Keratinocyte (primary cell): ENCODE measurements around the gene PLB1. TPM values are rescaled to one million over a fixed set of nuclear protein-coding genes. Genes with fewer than 3 reads are reported as not detected.

Experiments used
- DNase-seq: peaks from one replicate; pipeline ENCODE4 v3.0.0-alpha.2; 2011; ENCODE audit warnings: low read depth, missing footprints, low spot score
- FAIRE-seq: peaks from 2 replicates; lab custom pipeline; 2011; peaks lifted over from hg19 to GRCh38; lab: Jason Lieb, UNC
- H2AFZ ChIP-seq: 2 replicates; pipeline ENCODE4 v1.6.0; 2012; ENCODE audit warnings: low read length, control low read depth, inconsistent platforms; ENCODE audit not compliant: control insufficient read depth
- H3K27ac ChIP-seq: 2 replicates; pipeline ENCODE4 v1.5.1; 2011; ENCODE audit warnings: low read length; ENCODE audit not compliant: control insufficient read depth, insufficient read depth
- H3K27me3 ChIP-seq: 3 replicates; pipeline ENCODE4 v1.6.0; 2011; ENCODE audit warnings: low read length; ENCODE audit not compliant: control insufficient read depth, insufficient read depth; ENCODE audit errors: extremely low read depth
- H3K36me3 ChIP-seq, 2 experiments: 2 replicates in 1 of 2; 3 replicates in 1 of 2; pipeline ENCODE4 v1.5.1; 2011; ENCODE audit warnings: low read length in 2 of 2, mild to moderate bottlenecking in 1 of 2; ENCODE audit not compliant: control insufficient read depth in 2 of 2, insufficient read depth in 2 of 2; ENCODE audit errors: extremely low read depth in 1 of 2
- H3K4me1 ChIP-seq: 3 replicates; pipeline ENCODE4 v1.5.1; 2011; ENCODE audit warnings: low read length; ENCODE audit not compliant: control insufficient read depth, insufficient read depth; ENCODE audit errors: extremely low read depth
- H3K4me2 ChIP-seq: 3 replicates; pipeline ENCODE4 v1.6.0; 2011; ENCODE audit warnings: low read depth, low read length; ENCODE audit not compliant: control insufficient read depth, insufficient read depth; ENCODE audit errors: extremely low read depth
- H3K4me3 ChIP-seq, 3 experiments: fragments of 200-600 bp in 1 of 3; sonication (generic) in 1 of 3; 2 replicates in 2 of 3; 3 replicates in 1 of 3; pipeline ENCODE4 v1.5.1; 2011 to 2016; ENCODE audit warnings: low read length in 3 of 3, mild to moderate bottlenecking in 3 of 3, control low read depth in 2 of 3, inconsistent platforms in 1 of 3, low read depth in 1 of 3, mixed read lengths in 1 of 3, mixed run types in 1 of 3, moderate library complexity in 1 of 3; ENCODE audit not compliant: control insufficient read depth in 2 of 3, insufficient read depth in 2 of 3; ENCODE audit errors: extremely low read depth in 1 of 3
- H3K79me2 ChIP-seq: 2 replicates; pipeline ENCODE4 v1.6.0; 2012; ENCODE audit warnings: low read length; ENCODE audit not compliant: control insufficient read depth, insufficient read depth
- H3K9ac ChIP-seq: 3 replicates; pipeline ENCODE4 v1.6.0; 2011; ENCODE audit warnings: low read length; ENCODE audit not compliant: control insufficient read depth, insufficient read depth; ENCODE audit errors: extremely low read depth
- H3K9me1 ChIP-seq: 3 replicates; pipeline ENCODE4 v1.6.0; 2011; ENCODE audit warnings: low read length; ENCODE audit not compliant: control insufficient read depth, insufficient read depth; ENCODE audit errors: extremely low read depth
- H3K9me3 ChIP-seq: 2 replicates; pipeline ENCODE4 v1.5.1; 2012; ENCODE audit warnings: low read depth, low read length; ENCODE audit not compliant: control insufficient read depth
- H4K20me1 ChIP-seq: 3 replicates; pipeline ENCODE4 v1.6.0; 2011; ENCODE audit warnings: low read length; ENCODE audit not compliant: control insufficient read depth, insufficient read depth; ENCODE audit errors: extremely low read depth
- CTCF ChIP-seq, 3 experiments: IDR thresholded peaks in 1 of 3; conservative IDR thresholded peaks in 1 of 3; optimal IDR thresholded peaks in 1 of 3; 2 replicates in 2 of 3; 3 replicates in 1 of 3; pipeline versions ENCODE3 to v1.5.1; 2011; ENCODE audit warnings: low read length in 3 of 3, mild to moderate bottlenecking in 3 of 3, moderate library complexity in 2 of 3, control low read depth in 1 of 3, inconsistent platforms in 1 of 3; ENCODE audit not compliant: insufficient read depth in 2 of 3; ENCODE audit errors: extremely low read depth in 1 of 3
- EZH2 ChIP-seq: IDR thresholded peaks from one replicate; pipeline ENCODE4 v1.6.1; 2012; ENCODE audit warnings: inconsistent platforms, mild to moderate bottlenecking, low read length, moderate library complexity
- dilution Hi-C: fragments of 300-500 bp; cut with MboI; formaldehyde crosslinking; loops from one replicate; pipeline ENCODE4 v1.7.0; 2020; ENCODE audit warnings: low sequenced_read_pairs; ENCODE audit not compliant: extremely low pct_ligation_motif_present
- polyA plus RNA-seq, 5 experiments: library from polyadenylated mRNA; depleted of rRNA in 3 of 5; stranded (reverse) in 3 of 5; stranded (forward) in 1 of 5; unstranded in 1 of 5; fragments of >200 nt; gene quantifications; 1 replicate in 1 of 5; 2 replicates in 3 of 5; 3 replicates in 1 of 5; pipeline versions ENCODE4 v1.2.1 to v1.2.3, GENCODE V29; 2011 to 2012; ENCODE audit warnings: missing spikeins in 2 of 5, low read depth in 1 of 5, low replicate concordance in 1 of 5

The PLB1 gene
- polyA plus RNA-seq, 1 donor (not counting 4 experiments of a cell fraction or from before 2014, with no cell fraction given): 6.7 TPM

GRCh38 chr2:28630341-28630740, 134.5 kb downstream of the PLB1 start:
- Histone ChIP-seq H2AFZ (no peak overlapping the region), H3K9me3 (no peaks in the 10 kb centered on the region), H3K4me3 (no peak overlapping the region), H3K36me3 (no peaks in the 10 kb centered on the region), H3K9ac (no peak overlapping the region), H3K27me3 (no peaks in the 10 kb centered on the region), H3K79me2 (no peaks in the 10 kb centered on the region), H4K20me1 (no peaks in the 10 kb centered on the region), H3K27ac (no peak overlapping the region), H3K4me2 (no peak overlapping the region), H3K4me1 (peaks cover 15% of the 10 kb centered on the region), H3K9me1 (no peaks in the 10 kb centered on the region)
- no peak for FAIRE-seq
- no peak for TF ChIP-seq CTCF (optimal IDR thresholded peaks at IDR 0.05 in 1 of 3, IDR thresholded peaks at IDR 0.05 in 1 of 3, conservative IDR thresholded peaks at IDR 0.05 in 1 of 3; ENCODE audit: extremely low read depth in 1 of 3, insufficient read depth in 2 of 3, low read length in 3 of 3)
- TF ChIP-seq EZH2: no peak
- dilution Hi-C loops: no loop called here
- no peak for DNase-seq

GRCh38 chr2:28631514-28632206, 135.8 kb downstream of the PLB1 start:
- FAIRE-seq: no peak
- Histone ChIP-seq H3K36me3 (no peaks in the 10 kb centered on the region), H3K79me2 (no peaks in the 10 kb centered on the region), H3K27ac (no peak overlapping the region), H3K27me3 (no peaks in the 10 kb centered on the region), H3K9ac (no peak overlapping the region), H3K9me1 (no peaks in the 10 kb centered on the region), H3K4me3 (no peak overlapping the region), H2AFZ (no peak overlapping the region), H3K9me3 (no peaks in the 10 kb centered on the region), H4K20me1 (no peaks in the 10 kb centered on the region), H3K4me1 (peaks cover 13% of the 10 kb centered on the region), H3K4me2 (no peak overlapping the region)
- TF ChIP-seq CTCF (optimal IDR thresholded peaks at IDR 0.05 in 1 of 3, IDR thresholded peaks at IDR 0.05 in 1 of 3, conservative IDR thresholded peaks at IDR 0.05 in 1 of 3; ENCODE audit: extremely low read depth in 1 of 3, insufficient read depth in 2 of 3, low read length in 3 of 3) (no peak), EZH2 (no peak)
- dilution Hi-C loops: no loop called here
- no peak for DNase-seq
